GM18951 (cell line): Measurements from ENCODE around the gene WNK2.

Experiments used
- POLR2A ChIP-seq: IDR thresholded peaks from 4 replicates; pipeline ENCODE4 v1.6.1; 2011; ENCODE audit warnings: mild to moderate bottlenecking; ENCODE audit not compliant: insufficient read length, insufficient read depth; ENCODE audit errors: extremely low read depth
- in situ Hi-C: fragments of 300-500 bp; cut with MboI; formaldehyde crosslinking; loops from one replicate; pipeline ENCODE4 v1.12.0; 2022; ENCODE audit warnings: low sequenced_read_pairs, mixed read lengths, inconsistent platforms; ENCODE audit not compliant: unreplicated experiment

Gene WNK2

DNA sequence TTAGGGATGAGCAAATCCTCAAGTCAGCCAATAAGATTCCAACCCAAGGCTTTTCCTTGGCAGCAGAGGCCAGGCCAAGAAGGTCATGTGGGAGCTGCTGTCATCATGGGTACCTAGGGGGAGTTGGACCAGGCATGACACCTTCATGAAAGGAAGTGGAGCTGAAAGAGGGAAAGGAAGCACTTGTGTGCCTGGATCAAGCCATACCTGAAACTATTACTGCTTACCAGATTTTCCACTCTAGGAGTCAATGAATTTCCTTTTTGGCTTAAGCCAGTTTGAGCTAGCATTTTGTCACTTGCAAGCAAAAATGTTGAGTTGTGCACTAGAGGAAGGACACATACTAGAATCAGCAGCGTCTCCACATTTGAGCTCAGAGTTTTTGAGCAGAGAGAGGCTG lies 14.5 kb upstream of the WNK2 start:
- in situ Hi-C loops: loop anchor here (25.0 kb wide), 1 partner anchor 393 kb away; no protein-coding TSS in a partner anchor
- no peak for TF ChIP-seq POLR2A

DNA sequence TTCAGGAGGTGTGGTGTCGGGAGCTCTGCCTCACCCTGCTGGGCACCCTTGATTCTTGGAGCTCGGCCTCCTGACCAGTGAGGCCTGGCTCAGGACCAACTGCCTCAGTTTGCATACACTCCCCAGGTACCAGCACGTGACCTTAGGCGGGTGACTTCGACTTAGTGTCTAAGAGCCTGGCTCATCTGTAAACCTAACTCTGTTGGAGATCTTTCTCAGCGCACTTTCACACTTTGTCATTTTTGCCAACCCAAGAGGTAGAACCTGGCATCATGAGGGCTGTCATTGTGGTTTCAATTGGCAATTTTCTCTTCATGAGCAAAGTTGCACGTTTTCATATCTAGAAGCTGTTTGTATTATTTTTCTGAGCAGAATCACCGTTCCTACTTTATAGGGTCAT lies 13.4 kb upstream of the WNK2 start:
- in situ Hi-C loops: loop anchor here (25.0 kb wide), 1 partner anchor 392 kb away; no protein-coding TSS in a partner anchor
- no peak for TF ChIP-seq POLR2A

DNA sequence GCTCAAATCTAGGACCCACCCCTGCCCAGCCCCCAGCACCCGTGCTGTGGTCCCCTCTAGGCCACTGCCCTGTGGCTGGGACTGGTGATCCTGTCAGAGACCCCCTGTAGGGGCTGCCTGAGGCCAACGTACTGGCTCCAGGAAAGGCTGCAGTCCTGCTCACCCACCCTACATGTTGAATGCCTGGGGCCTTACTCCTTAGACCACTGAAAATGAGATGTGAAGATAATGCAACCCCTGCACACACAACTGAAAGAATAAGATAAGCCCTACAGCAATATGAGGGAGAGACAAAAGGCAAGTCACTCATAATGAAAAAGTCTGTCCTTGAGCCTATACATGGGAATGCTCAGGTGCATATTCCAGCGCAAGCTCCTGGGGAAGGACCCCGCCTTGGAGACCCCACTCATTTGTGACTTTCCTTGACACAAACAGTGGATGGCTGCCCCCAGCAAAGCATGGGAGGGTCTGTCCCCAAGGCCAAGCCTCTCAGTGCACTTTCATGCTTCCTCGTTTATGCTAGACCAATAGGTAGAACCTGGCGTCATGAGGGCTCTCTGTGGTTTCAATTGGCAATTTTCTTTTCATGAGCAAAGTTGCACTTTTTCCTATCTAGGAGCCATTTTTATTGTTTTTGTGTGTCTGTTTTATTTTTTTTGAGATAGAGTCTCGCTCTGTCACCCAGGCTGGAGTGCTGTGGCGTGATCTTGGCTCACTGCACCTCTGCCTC lies 12.5 kb upstream of the WNK2 start:
- TF ChIP-seq POLR2A: no peak
- in situ Hi-C loops: loop anchor here (25.0 kb wide), 1 partner anchor 391 kb away; no protein-coding TSS in a partner anchor

DNA sequence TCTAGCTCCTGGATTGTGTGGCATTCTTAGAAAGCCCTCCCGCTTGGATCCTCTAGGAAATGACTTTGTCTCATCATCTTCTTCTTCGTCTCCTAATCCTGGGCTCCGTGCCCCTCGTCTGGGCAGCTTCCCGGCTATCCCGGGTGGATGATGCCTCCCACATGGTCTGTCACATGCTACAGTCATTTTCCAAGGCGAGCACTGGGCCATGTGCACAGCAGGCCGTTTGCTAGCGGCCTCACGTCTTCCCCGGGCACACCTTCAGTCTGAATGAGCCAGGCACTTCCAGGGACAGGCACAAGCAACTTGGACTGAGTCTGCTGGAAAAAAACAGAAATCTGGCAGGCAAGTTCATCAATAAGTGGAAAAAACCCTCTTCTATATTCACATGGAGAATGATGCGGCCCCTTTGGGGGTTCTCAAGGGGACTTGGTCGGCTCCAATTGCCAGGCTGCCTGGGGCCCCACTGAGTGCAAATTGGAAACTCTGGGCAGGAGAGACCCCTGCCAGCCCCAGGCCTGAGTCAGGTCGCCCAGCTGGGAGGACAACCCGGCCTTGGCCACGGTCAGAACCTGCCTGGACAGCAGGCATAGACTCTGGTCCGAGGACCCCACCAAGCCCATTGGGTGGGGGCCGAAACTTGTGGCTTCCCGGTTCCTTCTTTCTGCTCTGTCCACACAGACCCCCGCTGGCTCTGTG lies 11.1 kb upstream of the WNK2 start:
- in situ Hi-C loops: loop anchor here (25.0 kb wide), 1 partner anchor 389 kb away; no protein-coding TSS in a partner anchor
- TF ChIP-seq POLR2A: no peak

DNA sequence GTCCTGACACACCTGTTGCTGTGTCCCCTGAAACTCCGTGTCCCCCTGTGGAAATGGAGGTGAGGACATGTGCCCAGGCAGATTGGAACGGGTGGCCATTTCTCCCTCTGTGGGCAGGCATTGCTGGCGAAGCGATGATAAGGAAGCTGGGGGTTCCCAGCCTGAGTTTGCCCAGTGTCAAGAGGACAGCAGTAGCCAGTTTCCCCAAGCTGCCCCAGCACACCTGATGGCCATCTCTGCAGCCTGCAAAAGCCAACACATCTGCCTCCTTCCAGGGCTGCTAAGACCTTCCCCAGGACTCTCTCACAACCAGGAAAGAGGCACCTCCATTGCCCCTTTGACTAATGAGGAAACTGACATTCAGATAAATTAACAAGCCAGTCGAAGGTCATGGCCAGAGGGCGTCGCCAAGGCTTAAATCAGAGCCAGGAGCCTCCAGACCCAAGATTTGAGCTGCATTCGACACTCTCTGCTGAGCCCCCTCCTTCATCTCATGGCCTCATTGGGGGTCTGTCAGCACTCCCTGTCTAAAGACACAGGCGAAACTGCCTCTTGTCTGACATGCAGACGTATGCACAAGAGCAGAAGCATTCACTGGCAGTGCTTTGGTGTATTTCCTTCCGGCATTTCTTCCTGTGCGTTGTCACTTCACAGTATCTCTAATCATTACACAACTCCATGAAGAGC lies 10.4 kb upstream of the WNK2 start:
- in situ Hi-C loops: loop anchor here (25.0 kb wide), 1 partner anchor 389 kb away; no protein-coding TSS in a partner anchor

DNA sequence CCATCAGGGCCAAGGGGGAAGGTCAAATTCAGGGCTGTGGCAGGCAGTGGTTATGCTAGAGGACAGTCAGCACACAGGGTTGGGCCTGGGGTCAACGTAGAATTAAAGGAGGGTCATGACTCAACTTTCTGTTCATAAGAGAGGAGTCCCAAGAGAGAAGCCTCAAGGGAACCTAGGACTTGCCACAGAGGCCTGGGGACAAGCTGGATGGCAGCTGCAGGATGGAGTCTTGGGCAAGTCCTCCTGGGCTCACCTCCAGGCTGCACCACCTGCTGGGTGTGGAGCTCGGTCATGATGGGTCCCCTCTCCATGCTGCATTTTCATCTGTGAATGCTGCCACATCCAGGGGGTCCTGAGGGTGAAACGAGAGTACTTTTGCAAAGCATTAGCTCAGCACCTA lies 9.0 kb upstream of the WNK2 start:
- in situ Hi-C loops: loop anchor here (25.0 kb wide), 1 partner anchor 387 kb away; no protein-coding TSS in a partner anchor
- no peak for TF ChIP-seq POLR2A

More for the DNA sequence above, 10.4 kb upstream of the WNK2 start:
- no peak for TF ChIP-seq POLR2A

DNA sequence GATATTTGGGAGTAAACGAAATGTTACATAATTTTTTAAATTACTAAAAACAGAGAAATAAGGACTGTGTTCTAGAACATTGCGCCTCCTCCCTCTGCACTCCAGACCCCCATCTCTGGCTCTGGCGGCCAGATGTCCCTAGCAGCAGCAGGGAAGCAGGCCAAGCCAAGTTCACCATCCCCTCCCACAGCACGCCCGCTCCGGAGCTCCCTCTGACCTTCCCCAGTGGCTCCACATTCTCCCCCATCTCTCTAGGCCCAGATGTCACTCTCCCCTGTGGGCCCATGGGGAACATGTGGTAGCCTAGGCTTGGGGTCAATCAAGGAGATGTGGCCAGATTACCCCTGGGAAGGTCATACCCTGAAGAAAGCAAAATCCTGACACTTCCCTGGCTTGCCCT lies 6.3 kb upstream of the WNK2 start:
- TF ChIP-seq POLR2A: no peak
- in situ Hi-C loops: no loop called here

DNA sequence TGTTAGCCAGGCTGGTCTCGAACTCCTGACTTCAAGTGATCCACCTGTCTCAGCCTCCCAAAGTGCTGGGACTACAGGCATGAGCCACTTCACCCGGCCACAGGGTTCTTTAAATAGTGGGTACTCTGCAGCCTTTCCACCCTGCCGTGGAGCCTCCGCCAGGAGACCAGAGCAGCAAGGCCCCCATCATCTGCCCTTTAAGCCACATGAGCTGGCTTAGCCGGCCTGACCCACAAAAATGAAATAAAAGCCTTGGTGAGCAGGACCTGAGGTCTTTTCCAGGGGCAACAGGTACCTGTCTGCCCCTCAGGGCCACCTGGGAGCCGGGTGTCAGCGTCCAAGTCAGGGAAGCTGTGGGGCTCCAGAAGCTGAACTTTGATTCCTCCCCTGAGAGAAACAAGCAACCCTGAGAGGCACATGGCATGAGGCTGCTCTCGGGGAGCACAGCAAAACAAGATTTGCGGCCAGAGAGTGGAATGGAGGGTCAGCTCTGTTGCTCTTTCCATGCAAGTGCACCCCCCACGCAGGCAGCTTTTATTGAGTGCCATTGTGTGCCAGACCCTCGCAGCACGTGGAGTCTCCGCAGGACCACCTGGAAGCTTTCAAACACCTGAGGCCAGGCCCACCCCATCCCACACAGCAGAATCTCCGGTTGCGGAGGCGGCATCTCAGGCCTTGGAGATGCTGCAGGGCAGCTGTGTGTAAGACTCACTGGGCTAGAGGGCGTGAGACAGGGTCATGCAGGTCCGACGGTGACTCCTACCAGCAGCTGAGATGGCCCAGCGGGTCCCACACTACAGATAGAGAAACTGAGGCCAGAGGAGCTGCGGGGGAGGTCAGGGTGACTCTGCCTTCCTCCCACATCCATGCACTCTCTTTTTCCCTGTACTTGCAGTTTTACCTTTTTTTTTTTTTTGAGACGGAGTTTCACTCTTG lies 4.8 kb upstream of the WNK2 start:
- TF ChIP-seq POLR2A: no peak
- in situ Hi-C loops: no loop called here

DNA sequence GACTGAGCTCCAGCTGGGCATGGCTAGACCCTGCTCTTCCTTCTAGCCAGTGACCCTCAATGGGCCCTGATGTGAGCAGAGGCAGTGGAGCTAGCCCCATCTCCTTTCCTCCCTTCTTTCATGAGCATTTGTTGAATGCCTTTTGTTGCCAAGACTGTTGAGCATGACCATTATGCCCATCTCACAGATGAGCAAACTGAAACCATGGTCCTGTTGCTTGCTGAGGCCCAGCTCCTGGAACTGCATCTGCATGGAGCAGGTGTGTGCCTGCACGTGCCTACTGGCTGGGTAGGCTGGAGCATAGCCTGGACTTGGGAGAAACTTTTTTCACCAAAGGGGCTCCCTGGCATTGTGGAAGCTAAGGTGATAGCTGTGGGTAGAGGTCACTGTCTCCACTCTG lies 3.0 kb upstream of the WNK2 start:
- no peak for TF ChIP-seq POLR2A
- in situ Hi-C loops: no loop called here

DNA sequence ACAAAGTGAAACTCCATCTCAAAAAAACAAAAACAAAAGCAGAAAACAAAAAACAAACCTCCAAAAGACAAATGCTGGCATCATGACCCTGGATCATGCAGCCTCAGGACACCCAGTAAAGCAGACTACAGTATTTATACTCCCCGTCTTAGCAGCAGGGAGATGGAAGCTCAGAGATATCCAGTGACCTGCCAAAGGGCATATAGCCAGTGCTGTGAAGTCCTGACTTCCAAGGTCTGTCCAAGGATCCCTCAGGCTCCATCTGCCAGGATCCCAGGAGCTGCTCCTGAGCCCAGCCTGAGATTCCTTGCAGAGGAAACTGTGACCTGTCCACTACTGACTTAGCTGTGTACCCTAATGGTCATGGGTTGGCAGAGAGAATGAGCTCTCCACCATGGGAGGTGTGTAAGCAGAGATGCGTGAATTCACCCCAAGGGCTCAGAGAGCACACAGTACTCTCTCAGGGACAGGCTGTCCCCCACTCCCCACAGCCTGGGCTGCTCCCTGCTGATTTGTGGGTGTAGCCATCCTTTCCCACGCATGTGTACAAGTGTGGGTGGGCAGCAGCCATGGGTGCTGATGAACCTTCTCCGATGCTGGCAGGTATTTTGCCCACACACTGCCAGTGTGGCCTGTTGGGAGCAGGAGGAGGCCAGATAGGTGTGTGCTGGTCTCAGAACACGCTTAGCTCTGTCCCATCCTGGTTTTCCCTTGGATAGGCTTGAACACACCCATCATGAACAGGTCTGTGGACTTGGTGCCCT lies 2.1 kb upstream of the WNK2 start:
- TF ChIP-seq POLR2A: no peak
- in situ Hi-C loops: no loop called here

DNA sequence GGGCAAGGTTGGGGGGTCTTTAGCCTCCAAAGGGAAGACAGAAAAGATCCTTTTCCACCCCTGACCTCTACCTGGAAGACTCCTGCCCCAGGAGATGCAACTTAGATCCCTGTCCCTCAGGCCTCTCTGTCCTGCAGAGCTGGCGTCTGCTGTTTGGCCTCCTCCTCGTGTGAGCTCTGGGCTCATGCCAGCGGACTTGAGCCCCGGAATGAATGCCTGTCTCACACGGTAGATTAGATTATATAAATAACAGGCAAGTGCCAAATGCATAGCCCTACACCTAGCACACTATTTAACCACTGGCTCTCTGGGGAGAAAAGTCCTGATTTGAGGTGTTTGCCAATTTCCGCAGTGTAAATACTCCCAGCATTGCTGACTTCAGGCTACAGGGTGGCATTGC lies 1.4 kb upstream of the WNK2 start:
- no peak for TF ChIP-seq POLR2A
- in situ Hi-C loops: no loop called here
